NCI-H2196 (cell line): ENCODE data around the gene TTC33.
"Not testable (repeated sequence)": the region's sequence is repeated elsewhere in the genome, so short reads cannot be mapped to it uniquely, and the experiment has no call there.

Experiments
- DNase-seq: peaks from one replicate; lab custom pipeline; 2025; ENCODE audit not compliant: unreplicated experiment; lab: John Stamatoyannopoulos, UW

The TTC33 gene

DNA sequence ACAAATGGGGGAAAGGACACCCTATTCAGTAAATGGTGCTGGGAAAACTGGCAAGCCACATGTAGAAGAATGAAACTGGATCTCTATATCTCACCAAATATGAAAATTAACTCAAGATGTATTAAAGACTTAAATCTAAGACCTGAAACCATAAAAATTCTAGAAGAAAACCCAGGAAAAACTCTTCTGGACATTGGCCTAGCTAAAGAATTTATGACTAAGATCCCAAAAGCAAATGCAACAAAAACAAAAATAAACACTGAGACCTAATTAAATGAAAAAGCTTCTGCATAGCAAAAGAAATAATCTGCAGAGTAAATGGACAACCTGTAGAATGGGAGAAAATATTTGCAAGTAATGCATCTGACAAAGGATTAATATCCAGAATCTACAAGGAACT, 99.7 kb downstream of the TTC33 start:
- not testable (repeated sequence) for DNase-seq

DNA sequence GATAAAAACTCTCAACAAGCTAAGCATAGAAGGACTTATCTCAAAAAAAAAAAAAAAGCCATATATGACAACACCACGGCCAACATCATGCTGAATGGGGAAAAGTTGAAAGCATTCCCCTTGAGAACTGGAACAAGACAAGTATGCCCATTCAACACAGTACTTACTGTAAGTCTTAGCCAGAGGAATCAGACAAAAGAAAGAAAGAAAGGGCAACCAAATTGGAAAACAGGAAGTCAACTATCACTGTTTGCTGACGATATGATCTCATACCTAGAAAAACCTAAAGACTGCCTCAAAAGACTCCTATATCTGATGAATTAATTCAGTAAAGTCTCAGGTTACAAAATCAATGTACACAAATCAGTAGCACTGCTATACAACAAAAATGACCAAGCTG, 100.6 kb downstream of the TTC33 start:
- no peak for DNase-seq

DNA sequence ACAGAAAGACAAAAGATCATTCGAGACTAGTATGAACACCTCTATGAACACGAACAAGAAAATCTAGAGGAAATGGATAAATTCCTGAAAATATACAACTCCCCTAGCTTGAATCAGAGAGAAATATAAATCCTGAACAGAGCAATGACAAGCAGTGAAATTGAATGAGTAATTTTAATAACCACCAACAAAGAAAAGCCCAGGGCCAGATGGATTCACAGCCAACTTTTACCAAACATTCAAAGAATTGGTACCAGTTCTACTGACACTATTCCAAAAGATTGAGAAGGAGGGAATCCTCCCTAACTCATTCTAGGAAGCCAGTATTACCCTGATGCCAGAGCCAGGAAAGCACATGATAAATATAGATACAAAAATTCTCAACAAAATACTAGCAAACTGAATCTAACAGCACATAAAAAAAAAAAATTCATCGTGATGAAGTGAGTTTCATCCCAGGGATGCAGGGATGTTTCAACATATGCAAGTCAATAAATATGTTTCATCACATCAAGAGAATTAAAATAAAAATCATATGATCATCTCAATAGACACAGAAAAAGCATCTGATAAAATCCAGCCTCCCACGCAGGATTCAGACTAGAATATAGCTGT, 101.3 kb downstream of the TTC33 start:
- DNase-seq, result no peak

DNA sequence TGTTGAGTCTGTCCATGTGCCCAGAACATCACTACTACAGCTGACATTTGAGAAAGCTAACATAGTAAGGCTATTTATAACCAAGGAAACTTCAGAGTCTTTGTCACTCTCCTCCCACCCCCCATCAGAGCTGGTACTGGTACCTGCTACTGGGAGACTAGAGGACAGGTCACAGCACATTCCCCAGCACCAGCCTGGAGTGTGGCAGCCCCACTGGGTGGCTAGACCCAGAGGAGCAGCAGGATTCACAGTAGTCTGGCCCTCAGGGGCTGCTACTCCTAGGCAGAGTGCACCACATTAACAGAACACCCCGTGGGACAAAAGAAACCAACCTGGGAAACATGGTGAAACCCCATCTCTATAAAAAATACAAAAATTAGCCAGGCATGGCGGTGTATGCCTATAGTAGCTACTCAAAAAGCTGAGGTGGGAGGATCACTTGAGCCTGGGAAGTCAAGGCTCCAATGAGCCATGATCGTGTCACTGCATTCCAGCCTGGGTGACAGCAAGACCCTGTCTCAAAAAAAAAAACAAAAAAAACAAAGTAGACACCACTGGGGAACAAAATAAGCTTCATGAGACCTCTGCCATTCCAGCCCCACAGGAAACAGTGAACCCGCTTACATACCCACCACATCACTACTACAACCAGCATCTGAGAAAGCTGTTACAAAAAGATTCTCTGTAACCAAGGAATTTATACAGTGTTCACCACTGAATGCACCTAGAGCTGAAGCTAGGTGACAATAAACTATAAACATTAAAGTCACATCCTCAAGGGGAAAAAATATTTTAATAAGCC, 102.3 kb downstream of the TTC33 start:
- no peak for DNase-seq

DNA sequence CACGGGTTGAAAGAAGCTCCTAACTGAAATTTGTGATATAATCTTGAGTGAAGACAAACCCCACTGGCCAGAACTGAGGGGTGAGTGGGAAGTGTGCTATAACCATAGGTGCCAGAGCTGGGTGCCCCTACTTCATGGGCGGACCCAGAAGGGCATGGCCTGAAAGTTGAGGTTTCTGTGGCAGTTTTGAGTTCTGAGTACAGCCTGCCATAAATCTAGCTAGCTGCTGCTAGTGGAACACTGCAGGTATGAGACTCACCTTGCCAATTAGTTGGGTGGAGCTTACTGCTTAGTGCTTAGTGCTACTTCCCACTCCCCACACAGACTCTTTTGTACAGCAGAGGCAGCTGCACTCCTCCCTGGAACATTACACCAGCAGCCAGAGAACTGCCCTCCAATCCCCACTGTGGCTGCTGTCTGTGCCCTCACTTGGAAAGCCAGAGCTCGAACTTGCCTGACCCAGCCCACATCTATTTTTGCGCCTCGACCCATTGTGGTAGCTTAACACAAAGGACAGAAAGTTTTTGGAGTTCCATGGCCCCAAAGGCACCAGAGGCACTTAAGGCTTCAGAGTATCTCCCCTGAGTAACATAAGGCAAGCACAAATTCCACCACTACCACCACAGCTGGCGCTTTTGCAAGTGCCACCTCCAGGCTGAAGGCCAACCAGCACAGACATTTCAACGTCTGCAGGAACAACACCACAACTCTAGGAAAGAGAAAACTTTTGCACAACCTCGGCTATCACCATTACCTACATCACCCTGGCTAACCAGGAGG, 103.1 kb downstream of the TTC33 start:
- DNase-seq, result no peak

DNA sequence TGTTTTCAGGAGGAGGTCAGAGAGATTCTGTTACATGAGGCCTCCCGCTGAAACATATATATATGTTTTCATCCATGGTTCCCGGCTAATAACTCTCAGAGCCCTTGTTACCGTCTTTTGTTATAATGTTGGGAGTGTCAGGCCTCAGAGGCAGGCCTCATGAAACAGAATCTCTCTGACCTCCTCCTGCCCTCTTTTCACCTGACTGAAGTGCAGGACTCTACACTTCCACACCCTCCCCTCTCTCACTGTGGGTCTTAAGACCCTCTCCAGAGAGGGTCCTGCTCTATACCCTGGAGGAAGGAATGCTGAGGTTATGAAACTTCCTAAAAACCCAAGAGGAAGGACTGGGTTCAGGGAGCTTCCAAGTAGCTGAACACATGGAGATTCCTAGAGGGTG, 104.6 kb downstream of the TTC33 start:
- no peak for DNase-seq

DNA sequence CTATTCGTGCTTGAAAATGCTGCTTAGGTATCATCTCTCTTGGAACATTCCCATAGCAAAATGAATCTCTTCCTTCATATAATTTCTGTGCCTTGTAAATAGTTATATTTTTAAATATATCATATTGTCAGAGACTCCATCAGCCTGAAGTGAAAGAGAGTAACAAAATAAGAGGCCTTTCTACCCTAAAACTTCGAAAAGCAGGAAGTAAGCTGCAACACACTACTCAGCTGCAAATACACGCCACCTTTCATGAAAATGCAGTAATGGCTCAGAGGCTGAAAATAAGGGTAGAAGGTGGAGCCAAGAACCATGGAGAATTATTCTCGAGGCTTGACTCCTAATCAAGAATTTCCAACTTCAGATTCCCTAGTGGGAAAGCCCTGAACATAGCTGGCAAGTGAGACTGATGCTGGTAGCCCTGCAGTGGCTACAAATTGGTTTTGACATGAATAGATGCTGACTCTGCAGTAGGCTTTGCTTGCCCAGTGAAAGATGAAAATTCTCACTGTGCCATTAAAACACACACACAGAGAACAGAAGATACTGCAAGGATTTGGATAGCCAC, 106.2 kb downstream of the TTC33 start:
- no peak for DNase-seq

DNA sequence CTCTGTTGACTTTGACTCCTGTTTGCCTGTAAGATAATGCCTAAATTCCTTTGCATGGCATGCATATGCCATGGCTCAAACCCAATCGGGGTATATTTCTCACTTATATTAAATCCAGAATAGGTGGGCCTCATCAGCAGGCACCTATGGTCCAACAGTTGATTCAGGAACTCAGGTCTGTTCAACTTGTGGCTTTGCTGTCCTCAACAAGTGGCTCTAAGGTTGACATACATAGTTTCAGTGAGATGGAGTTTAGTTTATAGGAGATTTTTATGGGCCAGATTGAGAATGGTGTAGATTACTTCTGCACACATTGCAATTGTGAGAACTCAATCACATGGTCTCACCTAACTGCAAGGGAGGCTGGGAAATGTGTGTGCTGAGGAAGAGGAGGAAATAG, 107.6 kb downstream of the TTC33 start:
- no peak for DNase-seq

DNA sequence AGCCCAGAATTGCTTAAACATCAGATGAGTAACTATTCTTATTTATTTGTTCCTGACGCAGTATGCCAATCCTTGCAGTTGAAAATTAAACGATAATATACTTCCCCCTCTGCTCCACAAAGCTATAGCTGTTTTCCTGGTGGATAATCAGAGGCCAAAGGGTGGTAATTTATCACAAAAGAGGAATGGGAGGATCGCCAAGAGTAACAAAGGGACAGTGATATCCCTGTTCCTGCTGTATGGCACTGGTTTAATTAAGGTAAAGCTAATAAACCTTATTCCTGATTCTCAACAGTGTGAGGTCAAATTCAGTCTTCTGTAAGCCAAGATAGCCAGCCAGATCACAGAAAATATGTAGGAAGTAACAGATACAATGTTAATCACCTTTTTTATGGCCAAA, 109.5 kb downstream of the TTC33 start:
- no peak for DNase-seq

DNA sequence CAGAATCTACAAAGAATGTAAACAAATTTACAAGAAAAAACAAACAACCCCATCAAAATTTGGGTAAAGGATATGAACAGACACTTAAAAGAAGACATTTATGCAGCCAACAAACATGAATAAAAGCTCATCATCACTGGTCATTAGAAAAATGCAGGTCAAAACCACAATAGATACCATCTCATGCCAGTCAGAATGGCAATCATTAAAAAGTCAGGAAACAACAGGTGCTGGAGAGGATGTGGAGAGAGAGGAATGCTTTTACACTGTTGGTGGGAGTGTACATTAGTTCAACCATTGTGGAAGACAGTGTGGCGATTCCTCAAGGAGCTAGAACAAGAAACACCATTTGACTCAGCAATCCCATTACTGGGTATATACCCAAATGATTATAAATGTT, 116.2 kb downstream of the TTC33 start:
- not testable (repeated sequence) for DNase-seq

DNA sequence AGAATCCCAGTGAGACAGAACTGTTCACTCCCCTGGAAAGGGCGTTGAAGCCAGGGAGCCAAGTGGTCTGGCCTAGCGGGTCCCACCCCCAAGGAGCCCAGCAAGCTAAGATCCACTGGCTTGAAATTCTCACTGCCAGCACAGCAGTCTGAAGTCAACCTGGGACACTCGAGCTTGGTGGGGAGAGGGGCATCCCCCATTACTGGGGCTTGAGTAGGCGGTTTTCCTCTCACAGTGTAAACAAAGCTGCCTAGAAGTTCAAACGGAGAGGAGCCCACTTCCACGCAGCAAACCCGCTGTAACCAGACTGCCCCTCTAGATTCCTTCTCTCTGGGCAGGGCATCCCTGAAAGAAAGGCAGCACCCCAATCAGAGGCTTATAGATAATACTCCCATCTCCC, 121.2 kb downstream of the TTC33 start:
- no peak for DNase-seq

DNA sequence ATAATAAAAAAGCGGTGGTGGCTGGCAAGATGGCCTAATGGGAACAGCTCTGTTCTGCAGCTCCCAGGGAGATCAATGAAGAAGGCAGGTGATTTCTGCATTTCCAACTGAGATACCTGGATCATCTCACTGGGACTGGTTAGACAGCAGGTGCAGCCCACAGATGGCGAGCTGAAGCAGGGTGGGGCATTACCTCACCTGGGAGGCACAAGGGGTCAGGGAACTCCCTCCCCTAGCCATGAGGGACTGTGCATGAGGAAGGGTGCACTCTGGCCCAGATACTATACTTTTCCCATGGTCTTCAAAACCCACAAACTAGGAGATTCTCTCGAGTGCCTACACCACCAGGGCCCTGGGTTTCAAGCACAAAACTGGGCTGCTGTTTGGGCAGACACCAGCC, 121.6 kb downstream of the TTC33 start:
- DNase-seq, result no peak

DNA sequence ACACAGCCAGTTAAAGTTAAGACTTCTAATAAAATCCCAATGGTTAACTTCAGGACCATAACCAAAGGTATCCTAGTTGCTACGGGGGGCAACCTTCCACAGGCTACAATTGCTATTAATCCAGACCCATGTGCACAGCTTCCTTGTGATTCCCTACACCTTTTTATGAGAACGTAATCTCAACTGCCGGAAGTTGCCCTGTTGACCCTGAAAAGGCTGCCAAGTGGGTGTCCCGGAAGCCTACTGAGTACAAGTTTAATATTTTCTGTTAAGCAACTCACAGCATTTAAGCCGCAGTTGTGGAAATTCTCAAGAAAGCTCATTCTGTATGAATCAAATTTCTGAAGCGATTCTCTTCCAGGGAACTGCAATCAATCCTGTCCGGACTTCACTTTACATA, 124.5 kb downstream of the TTC33 start:
- DNase-seq, result no peak

DNA sequence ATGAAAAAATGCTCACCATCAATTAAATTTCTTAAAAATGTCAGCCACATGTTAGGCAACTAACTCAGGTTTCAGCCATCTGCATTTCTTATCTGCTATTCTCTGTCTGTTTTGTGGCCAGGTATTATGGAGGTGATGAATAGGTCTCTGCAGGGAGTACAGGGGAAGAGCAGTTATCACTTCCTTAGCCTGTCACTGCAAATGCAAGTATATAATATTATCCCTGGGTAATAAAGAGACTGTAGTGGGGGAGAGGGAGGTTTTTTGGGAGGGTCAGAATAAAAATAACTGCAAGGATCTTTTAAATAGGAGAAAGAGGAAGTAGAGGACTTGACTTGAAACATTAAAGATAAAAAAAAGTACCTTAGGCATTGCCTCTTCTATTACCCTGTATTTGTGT, 125.6 kb downstream of the TTC33 start:
- DNase-seq, result no peak

DNA sequence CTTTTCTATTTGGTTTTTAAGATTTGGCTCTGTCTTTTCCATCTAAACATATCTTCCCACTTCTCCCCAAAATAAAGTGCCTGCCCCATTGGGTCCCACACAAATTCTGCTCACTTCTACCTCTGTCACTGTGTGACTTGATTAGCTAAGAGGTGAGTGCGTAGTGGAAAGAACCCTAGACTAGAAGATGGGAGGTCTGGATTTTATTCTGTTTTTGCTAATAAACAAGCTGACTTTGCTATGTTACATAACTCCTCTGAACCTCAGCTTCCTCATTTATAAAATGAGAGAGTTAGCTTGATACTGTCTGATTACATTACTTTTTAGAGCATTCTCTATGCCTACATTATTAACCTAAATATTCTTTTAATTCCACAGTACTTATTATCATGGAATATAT, 127.4 kb downstream of the TTC33 start:
- DNase-seq, result no peak

DNA sequence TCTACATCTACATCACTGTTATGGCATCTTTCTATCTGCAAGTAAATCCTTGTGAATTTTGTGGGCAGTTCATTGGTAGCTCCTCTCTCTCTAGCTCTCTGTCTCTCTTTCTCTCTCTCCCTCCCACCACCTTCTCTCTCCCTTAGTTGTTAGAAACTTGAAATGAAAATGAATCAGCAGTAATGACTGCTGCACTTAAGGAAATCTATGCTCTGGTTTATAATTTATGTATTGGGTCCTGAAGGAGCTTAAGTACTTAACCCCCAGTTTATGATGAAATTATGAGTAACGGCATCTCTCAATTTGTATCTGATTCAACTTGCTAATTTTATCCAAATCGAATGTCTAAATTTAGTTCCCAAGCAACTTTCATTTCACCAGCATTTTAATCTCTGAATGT, 128.1 kb downstream of the TTC33 start:
- no peak for DNase-seq

DNA sequence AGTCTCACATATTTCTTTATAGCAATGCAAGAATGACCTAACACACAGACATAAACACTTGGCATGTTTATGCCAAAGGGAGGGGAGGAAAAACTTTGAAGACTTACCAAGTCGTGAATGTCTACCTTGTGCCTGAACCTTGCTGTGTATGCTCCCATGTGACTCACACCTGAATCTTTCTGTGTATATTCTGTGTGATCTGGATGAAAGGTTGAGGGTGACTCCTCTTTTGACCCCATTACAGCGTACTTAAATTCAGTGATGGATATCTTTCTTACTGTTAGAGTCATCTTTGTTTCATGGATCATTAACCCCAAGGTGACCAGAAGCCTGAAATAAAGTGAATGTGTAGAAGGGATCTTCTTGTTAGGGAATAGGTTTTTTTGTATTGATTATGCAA, 129.0 kb downstream of the TTC33 start:
- no peak for DNase-seq

DNA sequence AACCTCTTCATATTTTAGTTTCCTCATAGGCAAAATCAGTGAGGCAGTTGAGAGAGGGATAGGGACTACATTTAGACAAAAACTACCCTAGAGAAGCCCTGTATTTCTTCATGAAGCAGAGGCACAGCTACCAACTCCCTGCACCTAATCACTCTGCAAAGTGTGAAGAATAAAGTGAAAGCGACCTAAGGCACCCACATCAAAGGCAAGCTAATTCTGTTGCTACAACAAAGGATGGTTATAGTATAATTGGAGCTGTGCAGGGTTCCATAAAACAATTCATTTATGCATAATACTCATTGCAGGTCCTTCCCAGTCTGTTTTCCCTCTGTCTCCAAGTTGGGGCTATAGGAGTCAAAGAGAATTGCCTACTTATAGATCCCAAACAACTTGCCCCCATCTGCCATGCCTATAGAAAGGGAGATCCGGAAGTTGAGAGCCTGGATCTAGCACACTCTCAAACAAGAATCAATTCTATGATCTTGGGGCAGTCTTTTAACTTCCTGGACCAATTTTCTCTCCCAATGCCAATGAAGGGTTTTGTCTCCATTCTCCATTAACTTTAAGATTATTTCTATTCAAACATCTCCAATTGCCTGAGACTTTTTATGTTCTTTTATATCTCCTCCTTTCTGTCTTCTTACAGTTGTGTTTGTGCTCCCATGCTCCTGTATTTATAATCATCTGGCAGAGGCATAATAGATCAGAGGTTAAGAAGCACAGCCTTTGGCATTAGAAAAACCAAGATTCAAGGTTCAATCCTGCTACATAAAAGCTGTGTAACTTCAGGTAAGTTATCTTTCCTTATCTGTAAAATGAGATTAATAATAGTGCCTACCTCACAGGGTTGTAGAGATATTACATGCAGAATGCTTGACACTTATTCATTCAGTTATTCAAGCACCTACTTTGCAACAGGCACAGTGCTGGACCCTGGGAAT, 132.0 kb downstream of the TTC33 start:
- DNase-seq, result no peak

DNA sequence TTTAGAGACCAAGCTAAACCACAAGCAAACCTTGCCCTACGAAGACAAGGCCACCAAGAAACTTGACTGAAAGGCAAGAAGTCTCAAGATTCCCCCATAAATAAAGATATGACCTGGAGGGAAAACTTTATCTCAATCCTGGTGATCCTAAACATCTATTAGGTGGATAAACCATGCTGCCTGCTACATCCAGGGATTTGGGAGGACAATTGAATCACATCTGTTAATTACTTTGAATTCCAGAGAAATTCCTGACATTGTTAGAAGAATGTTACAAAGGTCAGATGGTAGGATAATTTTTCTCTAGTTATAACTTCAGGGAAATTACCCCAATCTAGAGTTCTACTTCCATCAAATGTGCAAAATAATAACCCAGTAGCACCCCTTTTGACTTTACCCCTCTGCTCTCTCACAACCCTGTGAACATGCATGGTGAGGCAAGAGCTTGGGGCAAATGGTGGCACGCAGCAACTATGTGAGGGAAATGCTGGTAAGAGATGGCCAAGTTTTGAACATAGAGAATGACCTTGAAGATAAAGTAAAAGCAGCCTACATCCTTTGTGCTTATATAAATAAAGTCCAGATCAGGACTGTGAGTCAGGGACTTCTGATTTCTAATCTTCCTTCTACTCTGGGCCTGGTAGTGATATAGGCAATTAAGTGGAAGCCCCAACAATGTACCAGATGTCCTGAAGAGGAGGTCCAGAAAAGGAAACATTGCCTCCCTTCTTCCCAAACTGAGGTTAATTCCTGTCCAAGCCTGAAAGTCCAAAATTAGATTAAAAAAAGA, 133.1 kb downstream of the TTC33 start:
- DNase-seq, result no peak

DNA sequence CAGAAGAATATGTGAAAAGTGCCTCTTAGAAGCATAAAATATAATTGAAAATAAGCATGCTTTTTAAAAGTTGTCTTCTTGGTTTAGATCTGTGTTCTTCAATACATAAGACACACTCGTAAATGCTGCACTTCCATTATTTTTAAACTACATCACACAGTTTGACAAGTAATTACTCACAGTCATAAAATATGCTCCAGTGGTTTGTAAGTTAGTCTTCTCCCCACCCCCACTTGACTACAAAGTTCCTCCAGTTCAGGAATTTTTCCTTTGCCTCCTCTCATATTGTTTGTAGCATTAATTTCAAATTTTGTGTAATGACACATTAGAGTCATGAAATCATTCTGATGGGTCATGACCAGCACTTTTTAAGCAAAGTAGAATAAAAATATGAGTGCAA, 136.3 kb downstream of the TTC33 start:
- DNase-seq, result no peak
